SK-N-SH (cell line): ENCODE data around the gene AUTS2. TPM values are rescaled to one million over a fixed set of nuclear protein-coding genes. Genes with fewer than 3 reads are reported as not detected.

ENCODE experiments used
- CTCF ChIA-PET: fragments of 300-600, 350-600 bp; formaldehyde crosslinking; extraction: SDS; loops from one replicate; lab custom pipeline; 2021; lab: Yijun Ruan, JAX
- POLR2A ChIA-PET: fragments of 350-600 bp; sonication (Branson Sonifier 250); formaldehyde crosslinking; extraction: SDS; loops from one replicate; lab custom pipeline; 2020; ENCODE audit warnings: antibody characterized with exemption, inconsistent platforms; lab: Yijun Ruan, JAX
- DNase-seq: peaks from one replicate; pipeline ENCODE4 v3.0.0; 2012
- H2AFZ ChIP-seq: fragments of 200-600 bp; sonication (generic); 2 replicates; pipeline ENCODE4 v1.8.1; 2016; ENCODE audit warnings: antibody characterized with exemption, mild to moderate bottlenecking, low read depth
- H3F3A ChIP-seq: fragments of 200-600 bp; sonication (generic); replicated peaks from 2 replicates; pipeline ENCODE3; 2016; ENCODE audit warnings: antibody characterized with exemption, mild to moderate bottlenecking; ENCODE audit not compliant: insufficient read depth
- H3K27ac ChIP-seq, 2 experiments: fragments of 200-500 bp in 1 of 2; fragments of 200-600 bp in 1 of 2; sonication (Bioruptor generic) in 1 of 2; sonication (generic), shearing (Covaris generic) in 1 of 2; 2 replicates each; pipeline versions ENCODE4 v1.5.1 to v1.6.1; 2014 to 2016; ENCODE audit warnings: low read depth in 2 of 2, inconsistent platforms in 1 of 2, low read length in 1 of 2, mild to moderate bottlenecking in 1 of 2, mixed read lengths in 1 of 2
- H3K27me3 ChIP-seq: fragments of 200-600 bp; sonication (generic), shearing (Covaris generic); 2 replicates; pipeline ENCODE4 v1.6.1; 2016; ENCODE audit warnings: mixed run types; ENCODE audit not compliant: insufficient read depth
- H3K36me3 ChIP-seq, 2 experiments: fragments of 200-500 bp in 1 of 2; fragments of 200-600 bp in 1 of 2; sonication (Bioruptor generic) in 1 of 2; sonication (generic) in 1 of 2; replicated peaks in 1 of 2; 2 replicates each; pipeline versions ENCODE3 to v1.5.1; 2014 to 2016; ENCODE audit warnings: low read length in 1 of 2, mild to moderate bottlenecking in 1 of 2; ENCODE audit not compliant: insufficient read depth in 2 of 2, control insufficient read depth in 1 of 2
- H3K4me1 ChIP-seq, 2 experiments: fragments of 200-500 bp in 1 of 2; fragments of 200-600 bp in 1 of 2; sonication (Bioruptor generic) in 1 of 2; sonication (generic), shearing (Covaris generic) in 1 of 2; 2 replicates each; pipeline versions ENCODE4 v1.5.1 to v1.6.1; 2014 to 2016; ENCODE audit warnings: low read depth in 1 of 2, low read length in 1 of 2, mixed run types in 1 of 2; ENCODE audit not compliant: insufficient read depth in 2 of 2, control insufficient read depth in 1 of 2
- H3K4me2 ChIP-seq: fragments of 200-600 bp; sonication (generic), shearing (Covaris generic); 2 replicates; pipeline ENCODE4 v1.6.1; 2017; ENCODE audit warnings: mixed run types
- H3K4me3 ChIP-seq, 2 experiments: fragments of 200-500 bp in 1 of 2; fragments of 200-600 bp in 1 of 2; sonication (Bioruptor generic) in 1 of 2; sonication (generic), shearing (Covaris generic) in 1 of 2; 2 replicates each; pipeline versions ENCODE4 v1.5.1 to v1.8.1; 2014 to 2016; ENCODE audit warnings: low read depth in 2 of 2, inconsistent platforms in 1 of 2, low read length in 1 of 2, mild to moderate bottlenecking in 1 of 2, mixed read lengths in 1 of 2, moderate library complexity in 1 of 2
- H3K79me2 ChIP-seq: fragments of 200-600 bp; sonication (generic); 2 replicates; pipeline ENCODE4 v1.8.1; 2017; ENCODE audit warnings: mild to moderate bottlenecking; ENCODE audit not compliant: insufficient read depth
- H3K9ac ChIP-seq: fragments of 200-600 bp; sonication (generic); 2 replicates; pipeline ENCODE4 v1.6.1; 2017; ENCODE audit warnings: mixed run types
- H3K9me2 ChIP-seq: fragments of 200-600 bp; sonication (generic); 2 replicates; pipeline ENCODE4 v1.6.1; 2017; ENCODE audit warnings: mixed run types
- H3K9me3 ChIP-seq: fragments of 200-600 bp; sonication (generic); 2 replicates; pipeline ENCODE4 v1.6.1; 2017; ENCODE audit warnings: mixed run types, mild to moderate bottlenecking, moderate library complexity
- H4K20me1 ChIP-seq: fragments of 200-600 bp; sonication (generic); 2 replicates; pipeline ENCODE4 v1.6.1; 2017; ENCODE audit warnings: mild to moderate bottlenecking, mixed run types; ENCODE audit not compliant: insufficient read depth
- CHD2 ChIP-seq: fragments of 150-350 bp; IDR thresholded peaks from 2 replicates; pipeline ENCODE4 v1.6.1; 2018; ENCODE audit warnings: low read length; ENCODE audit not compliant: partially characterized antibody
- EP300 ChIP-seq, 2 experiments: IDR thresholded peaks; 2 replicates each; pipeline versions ENCODE4 v1.4.0 to v1.6.1; 2012; ENCODE audit warnings: borderline replicate concordance in 1 of 2, low read depth in 1 of 2, low read length in 1 of 2
- EZH2phosphoT487 ChIP-seq: fragments of 200-600 bp; sonication (generic); IDR thresholded peaks from 2 replicates; pipeline ENCODE4 v1.6.1; 2017; ENCODE audit warnings: low read depth, mixed run types, mild to moderate bottlenecking, antibody characterized with exemption, moderate library complexity, borderline replicate concordance
- FOSL2 ChIP-seq: IDR thresholded peaks from 2 replicates; pipeline ENCODE4 v1.4.0; 2012; ENCODE audit warnings: low read depth, mild to moderate bottlenecking, moderate library complexity, borderline replicate concordance
- FOXM1 ChIP-seq: IDR thresholded peaks from 2 replicates; pipeline ENCODE4 v1.4.0; 2012; ENCODE audit warnings: low read depth, mild to moderate bottlenecking
- GABPA ChIP-seq: IDR thresholded peaks from 2 replicates; pipeline ENCODE4 v1.4.0; 2012; ENCODE audit warnings: low read depth, mild to moderate bottlenecking
- GATA2 ChIP-seq: sonication (generic); formaldehyde crosslinking; IDR thresholded peaks from 2 replicates; pipeline ENCODE4 v1.5.0; 2020; ENCODE audit warnings: mild to moderate bottlenecking, missing genetic modification reagents
- JUND ChIP-seq: IDR thresholded peaks from 2 replicates; pipeline ENCODE4 v1.4.0; 2012
- MEF2A ChIP-seq: IDR thresholded peaks from 2 replicates; pipeline ENCODE4 v1.4.0; 2012; ENCODE audit warnings: low read depth, borderline replicate concordance
- NRF1 ChIP-seq: IDR thresholded peaks from 2 replicates; pipeline ENCODE4 v1.6.1; 2012; ENCODE audit warnings: low read depth, mild to moderate bottlenecking, low read length
- RAD21 ChIP-seq: IDR thresholded peaks from 2 replicates; pipeline ENCODE4 v1.6.1; 2012; ENCODE audit warnings: mild to moderate bottlenecking, low read length
- SMC3 ChIP-seq: IDR thresholded peaks from 2 replicates; pipeline ENCODE4 v1.6.1; 2012; ENCODE audit warnings: low read depth, low read length, improper control_type of control experiment
- TAF1 ChIP-seq: IDR thresholded peaks from 2 replicates; pipeline ENCODE4 v1.6.1; 2012; ENCODE audit warnings: low read depth, mild to moderate bottlenecking, low read length, moderate library complexity, borderline replicate concordance
- whole genome bisulfite sequencing: methylation state at CpG from one replicate; pipeline ENCODE4 v1.1.6; 2017; ENCODE audit warnings: low lambda C conversion rate; 5-methylcytosine and 5-hydroxymethylcytosine counted together
- polyA plus RNA-seq, 3 experiments: library from polyadenylated mRNA; depleted of rRNA; stranded (reverse); fragments of >200 nt; gene quantifications; 2 replicates each; pipeline ENCODE4 v1.2.3, GENCODE V29; 2012
- TF ChIP-seq, protein P1 (sequence below): IDR thresholded peaks from 2 replicates; pipeline ENCODE4 v1.4.0; 2012; ENCODE audit warnings: low read depth, borderline replicate concordance
- TF ChIP-seq, protein P2 (sequence below): IDR thresholded peaks from 2 replicates; pipeline ENCODE4; 2012

The AUTS2 gene
- polyA plus RNA-seq, 1 of the 3 experiments (the other 2 are of a cell fraction): 15.6 TPM

DNA sequence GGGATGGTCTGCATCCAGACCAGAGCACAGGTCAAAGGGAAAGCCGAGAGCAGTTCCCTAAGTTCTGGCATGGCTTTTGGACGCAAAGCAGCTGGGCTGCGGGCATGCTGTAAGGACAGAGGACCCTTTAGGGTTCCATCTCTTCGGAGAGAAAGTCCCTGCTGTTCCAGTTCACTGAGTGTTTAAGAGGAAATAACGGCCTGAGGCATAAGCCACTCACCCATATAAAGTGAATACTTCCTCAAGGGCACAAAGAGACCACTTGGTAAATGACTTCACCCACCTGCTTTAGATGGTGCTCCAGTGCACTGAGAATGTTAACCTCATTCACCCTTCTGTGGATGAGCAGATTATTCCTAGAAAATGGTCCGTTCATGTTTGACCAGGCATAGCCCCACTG lies 946.9 kb downstream of the AUTS2 start:
- ChIA-PET CTCF (interaction anchor here (0.8 to 1.3 kb wide), 2 partner anchors 10 to 13 kb away, joined by 3 read pairs; no protein-coding TSS in a partner anchor), POLR2A (no interaction called here)
- Histone ChIP-seq H3K4me3 (no peak overlapping the region), H3K9me3 (no peaks in the 10 kb centered on the region), H3K36me3 (no peaks in the 10 kb centered on the region), H4K20me1 (no peaks in the 10 kb centered on the region), H3K27ac (no peak overlapping the region), H3K4me1 (peaks cover 0 to 6% of the 10 kb centered on the region in 2 experiments; a peak in 1 of 4 replicates), H2AFZ (no peak overlapping the region), H3K79me2 (no peaks in the 10 kb centered on the region), H3K9me2 (no peaks in the 10 kb centered on the region), H3F3A (no peaks in the 10 kb centered on the region), H3K9ac (no peak overlapping the region), H3K4me2 (no peak overlapping the region), H3K27me3 (no peaks in the 10 kb centered on the region)
- no peak for DNase-seq
- no peak for TF ChIP-seq JUND
- no peak for TF ChIP-seq CHD2
- no peak for TF ChIP-seq GATA2 (CRISPR knock-in tag)
- TF ChIP-seq, protein P1, sequence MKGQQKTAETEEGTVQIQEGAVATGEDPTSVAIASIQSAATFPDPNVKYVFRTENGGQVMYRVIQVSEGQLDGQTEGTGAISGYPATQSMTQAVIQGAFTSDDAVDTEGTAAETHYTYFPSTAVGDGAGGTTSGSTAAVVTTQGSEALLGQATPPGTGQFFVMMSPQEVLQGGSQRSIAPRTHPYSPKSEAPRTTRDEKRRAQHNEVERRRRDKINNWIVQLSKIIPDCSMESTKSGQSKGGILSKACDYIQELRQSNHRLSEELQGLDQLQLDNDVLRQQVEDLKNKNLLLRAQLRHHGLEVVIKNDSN: no peak
- no peak for TF ChIP-seq RAD21
- no peak for TF ChIP-seq EP300 (IDR thresholded peaks at IDR 0.05; ENCODE audit: borderline replicate concordance in 1 of 2, low read depth in 1 of 2, low read length in 1 of 2)
- TF ChIP-seq, protein P2, sequence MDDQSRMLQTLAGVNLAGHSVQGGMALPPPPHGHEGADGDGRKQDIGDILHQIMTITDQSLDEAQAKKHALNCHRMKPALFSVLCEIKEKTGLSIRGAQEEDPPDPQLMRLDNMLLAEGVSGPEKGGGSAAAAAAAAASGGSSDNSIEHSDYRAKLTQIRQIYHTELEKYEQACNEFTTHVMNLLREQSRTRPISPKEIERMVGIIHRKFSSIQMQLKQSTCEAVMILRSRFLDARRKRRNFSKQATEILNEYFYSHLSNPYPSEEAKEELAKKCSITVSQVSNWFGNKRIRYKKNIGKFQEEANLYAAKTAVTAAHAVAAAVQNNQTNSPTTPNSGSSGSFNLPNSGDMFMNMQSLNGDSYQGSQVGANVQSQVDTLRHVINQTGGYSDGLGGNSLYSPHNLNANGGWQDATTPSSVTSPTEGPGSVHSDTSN: no peak
- no peak for TF ChIP-seq TAF1
- WGBS: 77% methylated on average over 6 of the region's 6 CpGs

DNA sequence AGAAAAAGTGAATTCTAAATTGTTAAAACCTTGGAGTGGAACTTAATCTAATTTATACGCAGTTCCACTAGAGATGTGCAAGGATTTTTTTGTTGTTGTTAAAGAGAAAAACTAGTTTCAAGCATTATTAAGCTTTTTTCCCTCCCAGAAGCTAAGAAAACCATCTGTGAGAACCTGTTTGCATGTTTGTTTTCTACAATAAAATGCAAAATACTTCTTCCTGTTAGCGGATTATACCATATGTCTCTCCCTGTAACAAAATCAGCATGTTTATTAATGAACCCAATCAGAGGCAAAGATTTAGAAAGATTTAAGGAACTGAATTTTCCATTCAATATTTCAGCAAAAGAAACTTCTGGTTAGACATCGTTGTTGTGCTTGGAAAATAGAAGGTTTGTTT lies 953.9 kb downstream of the AUTS2 start:
- no peaks in the 10 kb centered on the region for H3K27me3 ChIP-seq
- no peaks in the 10 kb centered on the region for H3F3A ChIP-seq
- CTCF ChIA-PET: no interaction called here
- H3K4me3 ChIP-seq: no peak overlapping the region
- peaks cover 0 to 8% of the 10 kb centered on the region in 2 experiments; a peak in 1 of 4 replicates for H3K4me1 ChIP-seq
- H4K20me1 ChIP-seq: no peaks in the 10 kb centered on the region
- H3K27ac ChIP-seq: no peak overlapping the region
- POLR2A ChIA-PET: no interaction called here
- H3K9me2 ChIP-seq: no peaks in the 10 kb centered on the region
- DNase-seq: no peak
- WGBS: 48% methylated on average over 3 of the region's 3 CpGs
- no peak overlapping the region for H3K9ac ChIP-seq
- H3K4me2 ChIP-seq: no peak overlapping the region
- H3K9me3 ChIP-seq: no peaks in the 10 kb centered on the region
- H3K79me2 ChIP-seq: no peaks in the 10 kb centered on the region
- no peak overlapping the region for H2AFZ ChIP-seq
- TF ChIP-seq EZH2phosphoT487 (no peak), NRF1 (no peak), MEF2A (no peak), SMC3 (no peak), GABPA (no peak), FOXM1 (no peak), FOSL2 (no peak)
- H3K36me3 ChIP-seq: no peaks in the 10 kb centered on the region
